HepG2 (cell line): Measurements from ENCODE around the gene DVL3. TPM values are rescaled to one million over a fixed set of nuclear protein-coding genes. Genes with fewer than 3 reads are reported as not detected.

Source experiments
- CCAR2 ChIP-seq: fragments of 200-400 bp; formaldehyde crosslinking; optimal IDR thresholded peaks from 2 replicates; pipeline ENCODE3; 2018; ENCODE audit warnings: low read depth, mild to moderate bottlenecking, low read length, moderate library complexity
- GATAD1 ChIP-seq: IDR thresholded peaks from 2 replicates; pipeline ENCODE4 v1.6.1; 2016; ENCODE audit warnings: missing genetic modification reagents, missing compliant biosample characterization
- HNRNPLL ChIP-seq: fragments of 200-400 bp; formaldehyde crosslinking; IDR thresholded peaks from 2 replicates; pipeline ENCODE4 v1.6.1; 2017; ENCODE audit warnings: mild to moderate bottlenecking, low read depth, low read length; ENCODE audit not compliant: poor library complexity, severe bottlenecking
- HOMEZ ChIP-seq: IDR thresholded peaks from 2 replicates; pipeline ENCODE4 v1.6.1; 2016; ENCODE audit warnings: low read depth
- KLF12 ChIP-seq: sonication (generic); formaldehyde crosslinking; IDR thresholded peaks from 2 replicates; pipeline ENCODE4 v1.4.0; 2020; ENCODE audit warnings: missing genetic modification reagents, borderline replicate concordance
- MXI1 ChIP-seq: IDR thresholded peaks from 3 replicates; pipeline ENCODE4 v1.6.1; 2012; ENCODE audit warnings: low read depth, low read length, inconsistent platforms, borderline replicate concordance
- PHF21A ChIP-seq: sonication (generic); formaldehyde crosslinking; IDR thresholded peaks from 2 replicates; pipeline ENCODE4 v1.5.0; 2020; ENCODE audit warnings: mild to moderate bottlenecking, missing genetic modification reagents
- PLSCR1 ChIP-seq: sonication (generic); formaldehyde crosslinking; IDR thresholded peaks from 2 replicates; pipeline ENCODE4 v1.5.0; 2020; ENCODE audit warnings: missing genetic modification reagents, mild to moderate bottlenecking, borderline replicate concordance
- SAFB2 ChIP-seq: sonication (generic); formaldehyde crosslinking; IDR thresholded peaks from 2 replicates; pipeline ENCODE4 v1.5.1; 2020; ENCODE audit warnings: missing genetic modification reagents, low read depth, mild to moderate bottlenecking, borderline replicate concordance
- SOX5 ChIP-seq: IDR thresholded peaks from 2 replicates; pipeline ENCODE4 v1.6.1; 2016; ENCODE audit warnings: borderline replicate concordance
- ZC3H4 ChIP-seq: sonication (generic); formaldehyde crosslinking; IDR thresholded peaks from 2 replicates; pipeline ENCODE4 v1.4.0; 2020; ENCODE audit warnings: missing genetic modification reagents, borderline replicate concordance
- ZNF225 ChIP-seq: sonication (generic); formaldehyde crosslinking; IDR thresholded peaks from 2 replicates; pipeline ENCODE4 v1.4.0; 2020; ENCODE audit warnings: mild to moderate bottlenecking, missing genetic modification reagents
- ZNF782 ChIP-seq: sonication (generic); formaldehyde crosslinking; IDR thresholded peaks from 2 replicates; pipeline ENCODE4 v1.4.0; 2020; ENCODE audit warnings: missing genetic modification reagents, mild to moderate bottlenecking, borderline replicate concordance
- ZNF850 ChIP-seq: sonication (generic); formaldehyde crosslinking; conservative IDR thresholded peaks from 2 replicates; pipeline ENCODE4 v1.9.0; 2021; ENCODE audit warnings: mild to moderate bottlenecking, missing genetic modification reagents
- polyA plus RNA-seq, 8 experiments: library from polyadenylated mRNA; depleted of rRNA in 3 of 8; stranded (reverse) in 7 of 8; unstranded in 1 of 8; fragments of >200 nt; fragmentation: Illumina TruSeq in 4 of 8; extraction: Trizol in 4 of 8; gene quantifications; 2 replicates each; pipeline versions ENCODE4 v1.2.1 to v1.2.3, GENCODE V29; 2011 to 2016; ENCODE audit warnings: low read depth in 4 of 8, missing spikeins in 1 of 8, mixed read lengths in 1 of 8; ENCODE audit not compliant: insufficient read depth in 1 of 8
- total RNA-seq, 5 experiments: library from RNA; depleted of rRNA; stranded (reverse); fragments of >200 nt; fragmentation: Illumina TruSeq; extraction: Trizol; gene quantifications; 2 replicates each; pipeline ENCODE4 v1.2.3, GENCODE V29; 2016; ENCODE audit warnings: low read depth in 1 of 5
- TF ChIP-seq, protein P1 (sequence below), 2 experiments: sonication (generic) in 1 of 2; formaldehyde crosslinking in 1 of 2; IDR thresholded peaks; 2 replicates each; pipeline versions ENCODE4 v1.4.0 to v1.6.1; 2018 to 2020; ENCODE audit warnings: missing genetic modification reagents in 2 of 2, borderline replicate concordance in 1 of 2, low read depth in 1 of 2, mild to moderate bottlenecking in 1 of 2, missing biosample characterization in 1 of 2
- TF ChIP-seq, protein P2 (sequence below): sonication (generic); formaldehyde crosslinking; conservative IDR thresholded peaks from 2 replicates; pipeline ENCODE4 v1.4.0; 2020; ENCODE audit warnings: missing genetic modification reagents
- TF ChIP-seq, protein P3 (sequence below): IDR thresholded peaks from 2 replicates; pipeline ENCODE4 v1.6.1; 2016
- TF ChIP-seq, protein P4 (sequence below): sonication (generic); formaldehyde crosslinking; IDR thresholded peaks from 2 replicates; pipeline ENCODE4 v1.5.0; 2020; ENCODE audit warnings: missing genetic modification reagents, mild to moderate bottlenecking, borderline replicate concordance

The DVL3 gene
- total and polyA plus RNA-seq, 2 of the 13 experiments (the other 11 are each of a cell fraction or from before 2014, with no cell fraction given) = 29.0 to 36.1 TPM

DNA sequence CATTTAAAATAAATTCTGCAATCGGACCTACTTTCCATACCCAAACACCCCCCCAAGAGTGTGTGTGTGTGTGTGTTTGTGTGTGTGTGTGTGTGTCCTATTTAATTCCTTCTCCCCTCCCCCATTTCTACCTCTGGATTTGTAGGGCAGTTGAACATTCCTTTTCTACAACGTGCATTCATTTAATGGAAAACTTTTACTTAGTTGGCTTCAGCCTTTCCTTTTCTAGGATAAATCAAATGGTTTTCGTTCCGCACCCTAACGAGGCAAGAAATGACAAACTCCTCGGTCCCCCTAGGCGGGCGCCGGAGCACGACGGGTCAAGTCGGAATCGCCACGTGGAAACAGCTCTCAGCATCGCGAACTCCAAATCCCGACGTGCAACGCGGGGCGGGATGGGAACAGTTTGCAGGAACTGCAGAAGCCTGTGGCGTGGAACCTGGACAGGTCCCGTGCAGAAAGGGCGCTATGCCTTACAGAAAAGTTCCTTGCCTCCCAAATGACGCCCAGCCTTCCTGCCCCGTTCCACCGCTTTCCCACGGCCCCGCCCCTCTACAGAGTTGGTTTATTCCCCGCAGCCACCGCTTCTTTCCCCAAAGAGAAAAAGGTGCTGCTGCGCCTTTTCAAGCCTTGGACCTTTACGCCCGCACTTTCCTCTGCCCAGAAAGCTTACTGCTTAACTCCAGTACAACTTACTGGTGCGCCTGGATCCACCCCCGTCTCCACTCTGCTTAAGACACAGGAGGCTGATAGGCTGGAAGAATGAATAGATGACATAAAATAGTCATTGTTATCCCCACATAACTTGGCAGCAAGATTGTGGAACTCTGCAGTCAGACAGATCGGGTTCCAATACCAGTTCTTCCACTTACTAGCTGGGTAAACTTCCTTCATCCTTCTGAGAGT, 21.1 kb upstream of the DVL3 start (continued):
- TF ChIP-seq PLSCR1 (CRISPR knock-in tag) = no peak
- no peak for TF ChIP-seq KLF12 (CRISPR knock-in tag)
- no peak for TF ChIP-seq ZNF225
- TF ChIP-seq HOMEZ = no peak
- TF ChIP-seq SOX5 (CRISPR knock-in tag) = no peak
- peak; percentile 72; the same call in 1 of the 2 replicates for TF ChIP-seq SAFB2
- TF ChIP-seq HNRNPLL = peak; percentile 56
- no peak for TF ChIP-seq ZC3H4 (CRISPR knock-in tag)
- TF ChIP-seq, protein P1, sequence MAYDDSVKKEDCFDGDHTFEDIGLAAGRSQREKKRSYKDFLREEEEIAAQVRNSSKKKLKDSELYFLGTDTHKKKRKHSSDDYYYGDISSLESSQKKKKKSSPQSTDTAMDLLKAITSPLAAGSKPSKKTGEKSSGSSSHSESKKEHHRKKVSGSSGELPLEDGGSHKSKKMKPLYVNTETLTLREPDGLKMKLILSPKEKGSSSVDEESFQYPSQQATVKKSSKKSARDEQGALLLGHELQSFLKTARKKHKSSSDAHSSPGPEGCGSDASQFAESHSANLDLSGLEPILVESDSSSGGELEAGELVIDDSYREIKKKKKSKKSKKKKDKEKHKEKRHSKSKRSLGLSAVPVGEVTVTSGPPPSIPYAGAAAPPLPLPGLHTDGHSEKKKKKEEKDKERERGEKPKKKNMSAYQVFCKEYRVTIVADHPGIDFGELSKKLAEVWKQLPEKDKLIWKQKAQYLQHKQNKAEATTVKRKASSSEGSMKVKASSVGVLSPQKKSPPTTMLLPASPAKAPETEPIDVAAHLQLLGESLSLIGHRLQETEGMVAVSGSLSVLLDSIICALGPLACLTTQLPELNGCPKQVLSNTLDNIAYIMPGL (CRISPR knock-in tag; IDR thresholded peaks at IDR 0.05; ENCODE audit: borderline replicate concordance in 1 of 2, low read depth in 1 of 2) = peak in 1 of 2 experiments; percentile 47; a peak in 1 of 4 replicates
- peak; percentile 81 for TF ChIP-seq GATAD1 (CRISPR knock-in tag)
- TF ChIP-seq, protein P2, sequence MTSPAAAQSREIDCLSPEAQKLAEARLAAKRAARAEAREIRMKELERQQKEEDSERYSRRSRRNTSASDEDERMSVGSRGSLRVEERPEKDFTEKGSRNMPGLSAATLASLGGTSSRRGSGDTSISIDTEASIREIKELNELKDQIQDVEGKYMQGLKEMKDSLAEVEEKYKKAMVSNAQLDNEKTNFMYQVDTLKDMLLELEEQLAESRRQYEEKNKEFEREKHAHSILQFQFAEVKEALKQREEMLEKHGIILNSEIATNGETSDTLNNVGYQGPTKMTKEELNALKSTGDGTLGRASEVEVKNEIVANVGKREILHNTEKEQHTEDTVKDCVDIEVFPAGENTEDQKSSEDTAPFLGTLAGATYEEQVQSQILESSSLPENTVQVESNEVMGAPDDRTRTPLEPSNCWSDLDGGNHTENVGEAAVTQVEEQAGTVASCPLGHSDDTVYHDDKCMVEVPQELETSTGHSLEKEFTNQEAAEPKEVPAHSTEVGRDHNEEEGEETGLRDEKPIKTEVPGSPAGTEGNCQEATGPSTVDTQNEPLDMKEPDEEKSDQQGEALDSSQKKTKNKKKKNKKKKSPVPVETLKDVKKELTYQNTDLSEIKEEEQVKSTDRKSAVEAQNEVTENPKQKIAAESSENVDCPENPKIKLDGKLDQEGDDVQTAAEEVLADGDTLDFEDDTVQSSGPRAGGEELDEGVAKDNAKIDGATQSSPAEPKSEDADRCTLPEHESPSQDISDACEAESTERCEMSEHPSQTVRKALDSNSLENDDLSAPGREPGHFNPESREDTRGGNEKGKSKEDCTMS (CRISPR knock-in tag) = no peak
- TF ChIP-seq CCAR2 = no peak
- no peak for TF ChIP-seq ZNF850 (CRISPR knock-in tag)
- TF ChIP-seq PHF21A (CRISPR knock-in tag) = peak; percentile 67; the same call in 1 of the 2 replicates
- peak; percentile 80; the same call in 1 of the 3 replicates for TF ChIP-seq MXI1
- TF ChIP-seq, protein P3, sequence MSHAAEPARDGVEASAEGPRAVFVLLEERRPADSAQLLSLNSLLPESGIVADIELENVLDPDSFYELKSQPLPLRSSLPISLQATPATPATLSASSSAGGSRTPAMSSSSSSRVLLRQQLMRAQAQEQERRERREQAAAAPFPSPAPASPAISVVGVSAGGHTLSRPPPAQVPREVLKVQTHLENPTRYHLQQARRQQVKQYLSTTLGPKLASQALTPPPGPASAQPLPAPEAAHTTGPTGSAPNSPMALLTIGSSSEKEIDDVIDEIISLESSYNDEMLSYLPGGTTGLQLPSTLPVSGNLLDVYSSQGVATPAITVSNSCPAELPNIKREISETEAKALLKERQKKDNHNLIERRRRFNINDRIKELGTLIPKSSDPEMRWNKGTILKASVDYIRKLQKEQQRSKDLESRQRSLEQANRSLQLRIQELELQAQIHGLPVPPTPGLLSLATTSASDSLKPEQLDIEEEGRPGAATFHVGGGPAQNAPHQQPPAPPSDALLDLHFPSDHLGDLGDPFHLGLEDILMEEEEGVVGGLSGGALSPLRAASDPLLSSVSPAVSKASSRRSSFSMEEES (CRISPR knock-in tag) = peak; percentile 61; the same call in 1 of the 2 replicates
- TF ChIP-seq, protein P4, sequence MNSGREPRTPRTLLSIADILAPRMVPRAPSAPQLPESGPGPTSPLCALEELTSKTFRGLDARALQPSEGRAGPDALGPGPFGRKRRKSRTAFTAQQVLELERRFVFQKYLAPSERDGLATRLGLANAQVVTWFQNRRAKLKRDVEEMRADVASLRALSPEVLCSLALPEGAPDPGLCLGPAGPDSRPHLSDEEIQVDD (CRISPR knock-in tag) = no peak
- no peak for TF ChIP-seq ZNF782 (CRISPR knock-in tag)
